Tongue (tissue), 2 donors: ENCODE measurements around the gene OXER1. TPM values are rescaled to one million over a fixed set of nuclear protein-coding genes. Genes with fewer than 3 reads are reported as not detected.
"Not testable (repeated sequence)": the region's sequence is repeated elsewhere in the genome, so short reads cannot be mapped to it uniquely, and the experiment has no call there.

Experiments
- DNase-seq: peaks from one replicate; pipeline ENCODE4 v3.0.0-alpha.2; 2015
- total RNA-seq: library from RNA; depleted of rRNA; stranded (reverse); fragments of >200 nt; gene quantifications from one replicate; pipeline ENCODE4 v1.2.3, GENCODE V29; 2014

The OXER1 gene
- total RNA-seq, 1 donor from 2014 or later: 4.1 TPM

DNA sequence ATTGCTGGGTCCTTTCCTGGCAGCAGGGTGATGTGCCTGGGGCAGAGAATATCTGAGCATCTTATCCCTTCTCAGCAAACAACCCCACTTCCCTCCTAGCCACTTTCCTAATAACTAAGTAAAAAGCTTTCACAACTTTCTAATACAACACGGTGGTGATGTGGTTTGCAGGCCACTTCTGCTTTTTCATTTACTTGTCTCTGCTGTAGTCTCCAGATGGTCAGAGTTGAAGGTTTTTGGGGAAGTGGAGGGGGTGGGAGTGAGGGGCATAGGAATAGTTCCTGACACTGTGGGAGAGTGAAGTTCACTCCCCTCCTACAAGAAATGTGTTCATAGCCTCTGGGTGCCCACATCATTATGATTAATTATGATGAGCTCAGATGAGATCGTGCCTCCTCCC is 11.6 kb downstream of the OXER1 start:
- no peak for DNase-seq

DNA sequence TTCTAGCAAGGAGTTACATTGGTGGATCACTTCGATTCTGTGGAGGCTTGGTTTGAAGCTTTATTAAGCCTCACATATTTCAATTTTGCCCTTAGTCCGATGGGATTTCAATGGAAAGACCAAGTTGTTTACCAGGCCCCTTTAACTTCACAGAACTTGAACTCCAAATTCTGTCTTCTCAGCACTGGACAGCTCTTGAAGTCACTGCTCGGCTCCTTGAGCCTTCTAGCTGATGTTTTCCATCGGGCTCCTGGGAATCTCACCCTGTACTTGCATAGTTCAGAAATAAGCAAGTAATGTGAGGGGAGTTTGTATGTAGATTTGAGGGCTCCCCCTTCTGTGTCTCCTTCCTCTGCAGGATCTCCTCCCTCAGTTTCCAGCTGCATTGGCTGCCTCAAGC is 15.1 kb downstream of the OXER1 start:
- DNase-seq: no peak

DNA sequence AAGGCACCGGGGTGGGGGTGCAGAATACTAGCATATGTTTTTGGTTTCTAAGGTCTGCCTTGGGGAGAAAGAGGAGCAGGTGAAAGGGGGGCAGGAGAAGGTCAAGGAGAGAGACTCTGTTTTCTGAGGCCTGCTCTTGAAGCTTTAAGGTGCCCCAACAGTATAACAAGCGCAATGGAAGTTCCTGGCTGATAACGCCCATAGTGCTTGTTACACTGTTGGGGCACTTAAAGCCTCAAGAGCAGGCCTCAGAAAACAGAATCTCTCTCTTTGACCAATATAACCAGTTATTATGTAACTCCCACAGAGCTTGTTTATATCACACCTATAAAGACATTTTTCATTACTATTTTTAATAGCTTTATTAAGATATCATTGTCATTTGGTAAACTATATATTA is 16.5 kb downstream of the OXER1 start:
- no peak for DNase-seq

DNA sequence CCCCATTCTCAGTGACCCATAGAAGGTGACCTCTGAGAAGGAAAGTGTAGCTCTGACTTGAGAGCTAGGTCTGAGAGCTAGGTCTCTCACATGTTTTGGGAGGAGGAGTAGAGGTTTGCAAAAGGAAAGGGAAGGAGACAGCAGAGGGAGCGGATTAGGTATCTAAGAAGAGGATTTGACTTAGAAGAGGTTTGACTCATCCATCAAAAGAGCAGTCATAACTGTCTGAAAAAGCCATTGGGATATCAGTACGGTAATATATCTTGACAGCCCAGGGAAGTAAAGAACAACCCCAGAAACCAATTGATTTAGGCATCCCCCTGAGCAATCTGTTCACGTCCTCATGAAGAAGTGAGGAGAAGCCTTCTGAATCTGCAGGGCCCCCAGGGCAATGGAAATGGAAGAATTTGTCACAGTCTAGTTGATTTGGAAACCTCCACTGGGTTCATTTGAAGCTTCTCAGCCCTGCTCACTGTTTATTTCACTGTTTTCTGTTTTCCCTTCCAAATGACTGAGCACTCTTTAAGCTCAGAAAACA is 19.3 kb downstream of the OXER1 start:
- DNase-seq: no peak

DNA sequence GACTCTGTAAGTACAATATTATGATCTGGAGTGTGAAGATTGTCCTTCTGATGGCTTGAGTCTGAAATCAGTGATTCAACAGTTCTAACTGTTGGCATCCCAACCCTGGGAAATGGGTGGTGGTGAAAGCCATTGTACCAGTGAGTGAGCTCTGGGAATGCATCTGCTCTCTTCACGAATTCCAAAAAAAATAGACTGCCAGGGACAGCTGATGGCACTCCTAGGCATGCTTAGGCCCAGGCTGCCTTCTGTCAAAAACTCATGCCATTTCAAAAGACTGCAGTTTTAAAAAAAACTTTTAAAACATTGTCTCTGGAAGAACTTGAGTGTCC is 20.3 kb downstream of the OXER1 start:
- DNase-seq: peak; percentile 73

DNA sequence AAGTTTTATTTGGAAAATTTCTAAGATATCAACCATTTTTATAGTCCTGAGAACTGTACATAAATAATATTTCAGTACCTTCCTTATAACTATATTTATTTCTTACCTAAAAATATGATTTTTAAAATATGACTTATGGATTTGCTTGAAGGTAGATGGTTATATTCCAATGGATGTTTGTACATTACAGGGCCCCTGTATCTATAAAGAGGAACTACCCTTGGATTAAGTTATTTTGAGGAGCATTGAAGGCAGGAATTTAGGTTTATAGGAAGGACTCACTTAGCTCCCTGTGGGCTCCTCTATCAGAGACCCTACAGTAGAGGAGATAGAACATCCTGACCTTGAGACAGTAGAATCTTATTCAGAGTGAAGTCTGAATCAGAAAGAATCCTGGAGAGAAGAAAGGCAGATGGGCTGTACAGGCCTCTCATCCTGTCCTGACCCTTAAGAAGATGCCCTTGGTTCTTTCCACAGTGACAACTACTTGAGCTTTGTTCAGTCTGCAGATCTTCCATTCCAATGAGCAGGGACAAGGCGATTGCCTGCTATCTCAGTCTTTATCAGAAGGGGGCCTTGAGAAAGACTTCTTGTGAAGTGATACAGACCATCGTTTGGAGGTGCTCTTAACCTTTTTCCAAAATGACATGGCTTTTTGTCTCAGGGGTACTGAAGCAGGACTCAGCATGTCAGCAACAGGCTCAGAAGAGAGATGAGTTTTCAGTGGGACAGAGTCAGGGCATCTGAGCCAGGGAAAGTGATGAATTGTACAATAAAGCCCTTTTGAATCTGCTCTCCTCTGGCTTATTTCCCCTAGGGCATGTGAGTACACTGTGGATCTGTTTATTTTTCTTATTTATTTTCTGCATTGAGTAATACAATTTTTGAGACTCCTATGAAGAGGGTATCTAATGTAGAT is 20.9 kb downstream of the OXER1 start:
- no peak for DNase-seq

DNA sequence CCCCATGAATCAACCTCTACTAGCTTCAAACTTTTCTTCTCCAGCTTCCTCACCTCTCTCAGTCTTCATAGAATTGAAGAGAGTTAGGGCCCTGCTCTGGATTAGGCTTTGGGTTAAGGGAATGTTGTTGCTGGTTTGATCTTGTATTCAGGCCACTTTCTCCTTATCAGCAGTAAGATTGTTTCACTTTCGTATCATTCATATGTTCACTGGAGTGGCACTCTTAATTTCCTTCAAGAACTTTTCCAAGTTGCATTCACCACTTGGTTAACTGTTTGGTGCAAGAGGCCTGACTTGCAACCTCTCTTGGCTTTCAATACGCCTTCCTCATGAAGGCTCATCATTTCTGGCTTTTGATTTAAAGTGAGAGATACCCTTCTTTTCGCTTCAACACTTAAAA is 22.8 kb downstream of the OXER1 start:
- DNase-seq: no peak

DNA sequence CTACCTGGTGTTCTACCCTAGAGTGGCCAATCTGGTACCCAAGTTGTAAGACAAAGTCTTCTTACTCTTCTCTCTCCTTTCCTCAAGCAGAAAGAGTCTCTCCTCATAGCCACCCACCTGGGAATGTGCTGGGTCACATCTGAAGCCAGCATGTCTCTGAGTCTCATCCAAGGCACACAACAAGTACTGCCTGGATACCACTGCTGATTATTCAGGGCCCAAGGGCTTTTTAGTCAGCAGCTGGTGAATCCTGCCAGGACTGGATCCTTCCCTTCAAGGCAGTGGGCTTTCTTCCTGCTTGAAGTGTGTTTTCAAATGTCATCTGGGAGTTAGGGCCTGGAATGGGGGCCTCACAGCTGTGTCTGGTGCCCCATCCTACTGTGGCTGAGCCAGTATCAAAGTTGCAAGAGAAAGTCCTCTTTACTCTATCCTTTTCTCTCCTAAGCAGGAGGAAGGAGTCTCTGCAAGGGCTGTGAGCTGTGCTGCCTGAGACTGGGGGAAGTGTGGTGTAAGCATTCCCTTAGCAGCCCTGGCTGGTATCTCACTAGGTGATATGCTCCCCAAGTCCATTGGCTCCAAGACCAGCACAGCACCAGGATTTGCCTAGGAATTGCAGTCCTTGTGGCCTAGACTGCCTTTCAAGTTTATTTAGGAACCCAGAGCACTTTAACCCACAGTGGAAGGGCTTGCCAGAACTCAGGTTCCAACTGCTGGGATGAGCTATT is 27.2 kb downstream of the OXER1 start:
- DNase-seq: no peak

DNA sequence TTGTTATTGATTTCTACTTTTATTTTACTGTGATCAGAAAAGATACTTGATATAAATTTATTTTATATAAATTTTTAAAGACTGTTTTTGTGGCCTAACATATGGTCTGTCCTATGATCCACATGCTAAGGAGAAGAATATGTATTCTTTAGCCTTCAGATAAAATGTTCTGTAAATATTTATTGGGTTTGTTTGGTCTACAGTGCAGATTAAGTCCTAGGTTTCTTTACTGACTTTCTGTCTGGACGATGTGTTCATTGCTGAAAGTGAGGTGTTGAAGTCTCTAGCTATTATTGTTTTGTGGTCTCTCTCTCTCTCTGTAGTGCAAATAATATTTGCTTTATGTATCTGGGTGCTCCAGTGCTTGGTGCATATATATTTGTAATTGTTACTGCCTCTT is 30.1 kb downstream of the OXER1 start:
- no peak for DNase-seq

DNA sequence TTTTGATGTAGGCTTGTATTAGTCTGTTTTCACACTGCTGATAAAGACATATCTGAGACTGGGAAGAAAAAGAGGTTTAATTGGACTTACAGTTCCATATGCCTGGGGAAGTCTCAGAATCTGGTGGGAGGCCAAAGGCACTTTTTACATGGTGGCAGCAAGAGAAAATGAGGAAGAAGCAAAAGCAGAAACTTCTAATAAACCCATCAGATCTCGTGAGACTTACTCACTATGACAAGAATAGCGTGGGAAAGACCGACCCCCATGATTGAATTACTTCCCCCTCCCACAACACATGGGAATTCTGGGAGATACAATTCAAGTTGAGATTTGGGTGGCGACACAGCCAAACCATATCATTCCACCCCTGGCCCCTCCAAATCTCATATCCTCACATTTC is 32.6 kb downstream of the OXER1 start:
- not testable (repeated sequence) for DNase-seq

DNA sequence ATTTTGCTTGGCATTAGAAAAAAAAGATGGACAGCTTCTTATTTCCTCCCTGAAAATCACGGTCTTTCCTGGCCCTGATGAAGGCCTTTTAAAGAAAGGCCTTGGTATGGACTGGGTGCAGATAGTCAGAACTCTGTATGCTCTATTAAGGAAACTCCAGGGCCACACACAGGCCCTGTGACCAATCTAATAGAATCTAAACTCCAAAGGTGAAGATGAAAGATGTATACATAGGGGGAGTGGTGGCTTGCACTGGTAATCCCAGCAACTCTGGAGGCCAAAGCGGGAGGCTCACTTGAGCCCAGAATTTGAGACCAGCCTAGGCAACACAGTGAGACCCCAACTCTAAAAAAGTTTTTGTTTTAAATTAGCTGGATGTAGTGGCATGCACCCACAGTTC is 37.3 kb downstream of the OXER1 start:
- DNase-seq: no peak

DNA sequence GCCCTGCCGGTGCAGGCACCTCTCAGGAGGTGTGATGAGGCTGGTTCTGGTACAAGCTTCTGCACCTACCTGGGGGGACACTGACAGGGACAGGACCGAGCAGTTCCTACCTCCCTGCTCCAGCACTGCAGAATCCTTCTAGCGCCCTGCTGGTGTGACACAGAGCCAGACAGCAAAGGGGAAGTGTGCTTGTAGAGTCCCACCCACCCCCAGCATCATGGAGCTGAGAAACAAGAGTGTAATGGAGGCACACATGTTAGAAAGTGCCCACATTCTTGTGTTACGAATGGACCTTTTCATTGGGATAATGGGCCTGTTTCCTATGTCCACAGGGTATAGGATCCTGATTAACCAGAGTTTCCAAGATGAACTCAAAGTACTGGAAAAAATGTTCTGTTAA is 38.3 kb downstream of the OXER1 start:
- DNase-seq: peak; percentile 9

DNA sequence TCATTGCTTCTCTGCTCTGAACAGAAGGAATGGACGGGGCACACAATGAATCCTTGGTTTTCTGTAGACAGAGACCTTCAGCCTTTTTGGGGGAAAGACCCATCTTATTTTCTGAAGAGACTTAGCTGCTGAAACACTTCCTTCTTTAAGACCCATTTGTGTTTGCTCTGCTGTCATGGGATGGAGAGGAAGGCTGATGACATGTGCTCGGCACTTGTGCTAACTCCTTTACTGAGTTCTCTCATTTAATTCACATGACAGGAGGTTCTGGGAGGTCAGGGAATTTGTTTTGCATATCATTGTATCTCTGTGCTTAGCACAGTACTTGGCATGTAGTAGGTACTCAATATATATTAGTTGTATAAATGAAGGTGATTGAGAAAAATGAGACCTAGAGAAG is 39.0 kb downstream of the OXER1 start:
- DNase-seq: no peak

DNA sequence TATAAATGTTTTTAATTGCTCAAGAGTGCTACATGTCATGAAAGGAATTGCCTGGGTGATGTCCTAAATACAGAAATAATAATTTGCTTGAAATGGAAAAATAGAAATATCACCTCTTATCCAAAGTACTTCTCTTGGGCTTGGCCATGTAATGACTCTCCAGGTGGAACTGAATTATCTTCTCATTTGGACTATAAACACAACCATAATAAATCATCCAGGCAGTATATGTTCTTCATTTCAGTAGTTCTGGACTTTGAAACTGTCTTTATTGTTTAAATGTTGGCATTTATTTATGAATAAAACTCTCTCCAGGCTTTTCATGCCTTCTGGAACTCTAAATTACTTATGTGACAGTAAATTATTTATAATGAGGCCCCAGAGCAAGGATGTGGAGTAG is 40.5 kb downstream of the OXER1 start:
- no peak for DNase-seq

DNA sequence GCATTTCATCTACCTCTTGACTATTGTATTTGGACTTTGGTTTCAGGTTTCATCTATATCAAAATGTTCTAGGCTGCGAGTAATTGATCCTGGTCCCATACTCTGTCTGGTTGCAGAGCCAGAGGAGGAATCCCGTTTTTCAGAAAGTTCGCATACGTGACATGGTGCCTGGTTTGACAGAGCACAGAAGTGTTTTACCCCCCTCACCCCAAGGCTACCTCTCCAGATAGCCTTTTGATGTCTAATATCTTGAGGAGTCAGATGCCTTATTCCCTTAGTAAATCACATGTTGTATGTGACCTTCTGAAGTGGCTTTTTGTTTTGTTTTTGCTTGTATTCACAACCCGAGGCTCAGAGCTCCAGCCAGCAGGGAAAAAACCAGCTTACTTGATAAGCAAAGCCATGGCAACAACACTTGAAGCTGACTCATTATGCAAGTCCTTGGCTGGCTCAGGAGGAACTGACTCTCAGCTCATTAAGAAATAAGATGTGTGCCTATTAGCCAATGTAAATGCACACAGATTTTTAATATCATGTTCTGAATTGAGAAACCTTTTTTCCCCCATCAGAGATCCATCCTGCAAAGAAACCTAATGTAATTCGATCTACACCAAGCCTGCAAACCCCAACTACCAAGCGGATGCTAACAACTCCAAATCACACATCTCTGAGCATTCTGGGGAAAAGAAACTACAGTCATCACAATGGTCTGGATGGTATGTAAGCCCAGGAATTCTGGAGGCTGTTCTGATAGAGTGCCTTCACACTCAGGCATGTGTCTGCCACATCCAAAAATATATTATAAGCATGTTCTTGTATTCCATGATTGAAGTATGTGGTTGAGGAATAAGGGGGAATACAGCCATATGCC is 41.4 kb downstream of the OXER1 start:
- DNase-seq: peak; percentile 21

DNA sequence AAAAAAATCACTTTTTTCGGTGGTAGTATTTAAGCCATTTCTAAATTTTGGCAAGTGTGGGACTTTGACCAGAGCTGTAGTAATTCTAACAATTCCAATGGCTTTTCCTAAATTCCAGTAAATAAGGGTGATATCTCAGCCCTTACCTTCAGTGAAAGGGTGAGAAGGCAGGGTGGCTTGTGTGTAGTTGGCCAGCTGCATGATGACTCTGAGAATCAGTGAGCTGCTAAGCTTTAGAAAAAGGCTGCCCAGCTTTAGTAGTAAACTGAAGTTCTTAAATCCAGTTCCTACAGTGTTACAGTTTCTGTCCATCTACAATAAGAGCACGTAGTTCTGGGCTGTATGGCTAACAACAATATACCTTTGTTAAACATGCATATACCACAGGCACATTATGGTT is 42.0 kb downstream of the OXER1 start:
- DNase-seq: no peak

DNA sequence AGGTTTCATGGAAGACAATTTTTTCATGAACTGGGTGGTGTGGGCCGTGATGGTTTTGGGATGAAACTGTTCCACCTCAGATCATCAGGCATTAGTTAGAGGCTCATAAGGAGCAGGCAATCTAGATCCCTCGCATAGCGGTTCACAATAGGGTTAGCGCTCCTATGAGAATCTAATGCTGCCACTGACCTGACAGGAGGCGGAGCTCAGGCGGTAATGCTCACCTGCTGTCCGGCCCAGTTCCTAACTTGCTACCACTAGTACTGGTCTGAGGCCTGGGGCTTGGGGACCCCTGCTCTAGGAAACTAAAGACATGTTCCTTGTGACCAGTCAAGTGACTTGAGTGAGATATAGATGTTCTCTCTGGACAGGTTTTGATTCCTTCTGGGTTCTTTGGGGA is 49.2 kb downstream of the OXER1 start:
- DNase-seq: no peak

DNA sequence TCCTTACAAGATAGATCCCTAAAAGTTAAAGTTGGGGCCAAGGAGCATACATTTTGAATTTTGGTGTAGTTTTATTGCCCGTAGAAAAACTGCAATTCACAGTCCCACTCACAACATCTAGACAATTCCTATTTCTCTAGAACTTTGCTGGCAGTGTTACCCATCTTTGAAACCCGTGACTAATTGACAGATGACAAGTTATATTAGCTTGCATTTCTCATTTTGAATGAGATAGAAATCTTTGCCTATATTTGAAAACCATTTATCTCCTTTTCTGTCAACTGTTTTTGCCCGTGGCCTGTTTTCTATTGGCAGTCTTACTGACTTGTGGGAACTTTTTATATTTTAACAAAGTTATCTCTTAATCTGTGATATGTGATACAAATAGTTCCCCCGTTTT is 50.0 kb downstream of the OXER1 start:
- DNase-seq: peak; percentile 32

DNA sequence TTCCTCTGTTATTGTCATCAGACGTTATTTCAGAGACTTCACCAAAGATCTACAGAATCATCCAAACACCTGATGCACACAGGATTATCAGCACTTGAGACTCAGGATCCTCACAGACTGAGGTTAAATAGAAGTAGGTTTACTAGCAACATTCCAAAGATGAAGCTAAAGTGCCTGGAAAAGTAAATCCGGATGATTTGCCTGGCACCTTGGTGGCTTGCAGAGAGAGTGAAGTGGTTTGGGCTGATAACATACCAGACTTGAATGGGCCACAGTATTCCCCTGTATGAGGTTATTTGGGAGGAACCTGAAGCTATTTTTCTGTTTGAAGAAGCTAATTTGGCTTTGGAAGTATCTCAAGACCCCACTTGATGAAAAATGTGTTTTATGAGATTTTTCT is 51.0 kb downstream of the OXER1 start:
- DNase-seq: no peak
